HepG2 (cell line): ENCODE results near the gene SLC26A2. TPM values are rescaled to one million over a fixed set of nuclear protein-coding genes. Genes with fewer than 3 reads are reported as not detected.
A peak's percentile ranks its signal among the peaks of the same experiment; 100 is the strongest.

ENCODE experiments used
- ETV6 ChIP-seq: sonication (generic); formaldehyde crosslinking; conservative IDR thresholded peaks from 2 replicates; pipeline ENCODE4 v1.4.0; 2020; ENCODE audit warnings: missing genetic modification reagents
- GLI4 ChIP-seq: sonication (generic); formaldehyde crosslinking; IDR thresholded peaks from 2 replicates; pipeline ENCODE4 v1.5.1; 2020; ENCODE audit warnings: missing genetic modification reagents, mild to moderate bottlenecking, moderate library complexity, borderline replicate concordance
- ISL2 ChIP-seq: sonication (generic); formaldehyde crosslinking; IDR thresholded peaks from 2 replicates; pipeline ENCODE4 v1.5.0; 2020; ENCODE audit warnings: missing genetic modification reagents
- NR1H2 ChIP-seq: sonication (generic); formaldehyde crosslinking; IDR thresholded peaks from 2 replicates; pipeline ENCODE4 v1.8.1; 2022; ENCODE audit warnings: low read depth, missing genetic modification reagents, borderline replicate concordance
- REPIN1 ChIP-seq: sonication (generic); formaldehyde crosslinking; IDR thresholded peaks from 2 replicates; pipeline ENCODE4 v1.8.0; 2022; ENCODE audit warnings: missing genetic modification reagents, low read depth, mild to moderate bottlenecking, borderline replicate concordance
- ZBED4 ChIP-seq: sonication (generic); formaldehyde crosslinking; IDR thresholded peaks from 2 replicates; pipeline ENCODE4 v1.4.0; 2020; ENCODE audit warnings: missing genetic modification reagents, borderline replicate concordance
- ZBTB40 ChIP-seq, 2 experiments: fragments of 450-650 bp in 1 of 2; sonication (generic) in 1 of 2; formaldehyde crosslinking in 1 of 2; IDR thresholded peaks; 2 replicates each; pipeline versions ENCODE4 v1.6.1 to v1.8.0; 2016 to 2022; ENCODE audit warnings: antibody characterized with exemption in 1 of 2, mild to moderate bottlenecking in 1 of 2, missing genetic modification reagents in 1 of 2
- ZBTB8A ChIP-seq: sonication (generic); formaldehyde crosslinking; IDR thresholded peaks from 2 replicates; pipeline ENCODE4 v1.4.0; 2020; ENCODE audit warnings: mild to moderate bottlenecking, low read depth, missing genetic modification reagents, borderline replicate concordance
- ZNF12 ChIP-seq: sonication (generic); formaldehyde crosslinking; IDR thresholded peaks from 2 replicates; pipeline ENCODE4 v1.5.0; 2020; ENCODE audit warnings: missing genetic modification reagents
- ZNF414 ChIP-seq: sonication (generic); formaldehyde crosslinking; IDR thresholded peaks from 2 replicates; pipeline ENCODE4 v1.5.0; 2020; ENCODE audit warnings: missing genetic modification reagents
- ZNF543 ChIP-seq: sonication (generic); formaldehyde crosslinking; IDR thresholded peaks from 2 replicates; pipeline ENCODE4 v1.4.0; 2020; ENCODE audit warnings: mild to moderate bottlenecking, missing genetic modification reagents
- ZNF879 ChIP-seq: sonication (generic); formaldehyde crosslinking; IDR thresholded peaks from 2 replicates; pipeline ENCODE4 v1.8.1; 2023; ENCODE audit warnings: missing genetic modification reagents
- ZSCAN20 ChIP-seq: sonication (generic); formaldehyde crosslinking; IDR thresholded peaks from 2 replicates; pipeline ENCODE4 v1.4.0; 2020; ENCODE audit warnings: missing genetic modification reagents, mild to moderate bottlenecking, borderline replicate concordance
- ZSCAN21 ChIP-seq: sonication (generic); formaldehyde crosslinking; IDR thresholded peaks from 2 replicates; pipeline ENCODE4 v1.8.0; 2022; ENCODE audit warnings: mild to moderate bottlenecking, missing genetic modification reagents, moderate library complexity, borderline replicate concordance
- polyA plus RNA-seq, 8 experiments: library from polyadenylated mRNA; depleted of rRNA in 3 of 8; stranded (reverse) in 7 of 8; unstranded in 1 of 8; fragments of >200 nt; fragmentation: Illumina TruSeq in 4 of 8; extraction: Trizol in 4 of 8; gene quantifications; 2 replicates each; pipeline versions ENCODE4 v1.2.1 to v1.2.3, GENCODE V29; 2011 to 2016; ENCODE audit warnings: low read depth in 4 of 8, missing spikeins in 1 of 8, mixed read lengths in 1 of 8; ENCODE audit not compliant: insufficient read depth in 1 of 8
- total RNA-seq, 5 experiments: library from RNA; depleted of rRNA; stranded (reverse); fragments of >200 nt; fragmentation: Illumina TruSeq; extraction: Trizol; gene quantifications; 2 replicates each; pipeline ENCODE4 v1.2.3, GENCODE V29; 2016; ENCODE audit warnings: low read depth in 1 of 5

Gene SLC26A2
- total and polyA plus RNA-seq, 2 of the 13 experiments (the other 11 are each of a cell fraction or from before 2014, with no cell fraction given) = 2.2 to 7.9 TPM

- TF ChIP-seq ZNF543 (0 out of 2 replicates have a peak, but pooled peaks have one; percentile 51), ZBTB8A (no peak), ZBTB40 (IDR thresholded peaks at IDR 0.05) (no peak), ZBTB40 (CRISPR knock-in tag; IDR thresholded peaks at IDR 0.05) (peak; percentile 26; the same call in 1 of the 2 replicates), REPIN1 (CRISPR knock-in tag) (no peak), NR1H2 (CRISPR knock-in tag) (no peak), ZNF414 (no peak), ISL2 (CRISPR knock-in tag) (peak; percentile 62), ZNF879 (no peak), ZBED4 (peak; percentile 63; the same call in 1 of the 2 replicates), ZSCAN21 (no peak; the same call in 1 of the 2 replicates), ZSCAN20 (CRISPR knock-in tag) (no peak), ETV6 (CRISPR knock-in tag) (0 out of 2 replicates have a peak, but pooled peaks have one; percentile 40), ZNF12 (no peak), GLI4 (CRISPR knock-in tag) (no peak)
These were observed at the start of gene SLC26A2 (continued) for GRCh38 chr5:149960272-149961185.
